ENCODE results near the gene TOMM20.
"Not testable (repeated sequence)": the region's sequence is repeated elsewhere in the genome, so short reads cannot be mapped to it uniquely, and the experiment has no call there.

Gene TOMM20

DNA sequence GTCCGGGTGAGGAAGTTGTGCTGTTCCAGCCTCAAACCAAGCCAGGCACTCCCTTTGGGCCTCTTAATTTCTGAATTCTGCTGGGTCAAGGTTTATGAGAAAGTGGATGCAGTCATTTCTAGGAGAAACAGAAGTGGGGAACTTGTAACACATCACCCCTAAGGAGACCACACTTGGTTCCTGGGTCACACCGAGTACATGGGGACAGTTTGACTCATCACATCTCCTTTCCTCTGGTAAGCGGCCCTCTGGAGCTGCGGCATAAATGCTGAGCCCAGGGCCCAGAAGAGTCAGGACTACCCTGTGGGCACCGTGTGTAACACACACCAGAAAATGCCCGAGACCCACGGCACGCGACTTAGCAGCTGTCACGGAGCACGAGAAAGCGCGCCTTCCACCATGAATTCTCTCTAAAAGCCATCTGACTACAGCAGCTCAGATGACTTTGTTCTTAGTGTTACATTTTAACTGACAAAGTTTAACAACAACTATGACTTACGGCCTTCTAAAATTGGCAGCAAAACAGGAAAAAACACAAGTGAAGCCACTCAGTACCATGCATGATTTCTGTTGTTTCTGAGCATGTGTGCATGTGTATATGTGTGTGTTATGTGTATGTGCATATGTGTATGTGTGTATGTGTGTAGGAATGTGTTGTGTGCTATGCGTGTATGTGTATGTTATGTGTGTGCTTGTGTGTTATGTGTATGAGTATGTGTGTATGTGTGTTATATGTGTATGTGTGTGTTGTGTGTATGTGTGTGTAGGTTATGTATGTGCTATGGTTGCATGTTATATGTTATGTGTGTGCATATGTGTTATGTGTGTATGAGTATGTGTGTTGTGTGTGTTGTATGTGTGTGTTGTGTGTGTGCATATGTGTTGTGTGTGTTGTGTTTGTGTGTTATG is 50.8 kb downstream of the TOMM20 start:
- no peak overlapping the region for H3K4me3 ChIP-seq (ENCODE audit: low read length)
- peaks cover 15% of the 10 kb centered on the region for H3K4me1 ChIP-seq (ENCODE audit: insufficient read depth, low read length)
- no peaks in the 10 kb centered on the region for H3K36me3 ChIP-seq (ENCODE audit: insufficient read depth, low read length)
- 92% methylated on average over 15 of the region's 15 CpGs for WGBS
- H3K9me3 ChIP-seq (ENCODE audit: insufficient read depth, low read depth, low read length) = no peaks in the 10 kb centered on the region
- H3K27me3 ChIP-seq (ENCODE audit: insufficient read depth, low read length) = no peaks in the 10 kb centered on the region
- H3K27ac ChIP-seq (ENCODE audit: low read depth, low read length) = no peak overlapping the region
- H3K9ac ChIP-seq (ENCODE audit: low read depth, low read length) = no peak overlapping the region

DNA sequence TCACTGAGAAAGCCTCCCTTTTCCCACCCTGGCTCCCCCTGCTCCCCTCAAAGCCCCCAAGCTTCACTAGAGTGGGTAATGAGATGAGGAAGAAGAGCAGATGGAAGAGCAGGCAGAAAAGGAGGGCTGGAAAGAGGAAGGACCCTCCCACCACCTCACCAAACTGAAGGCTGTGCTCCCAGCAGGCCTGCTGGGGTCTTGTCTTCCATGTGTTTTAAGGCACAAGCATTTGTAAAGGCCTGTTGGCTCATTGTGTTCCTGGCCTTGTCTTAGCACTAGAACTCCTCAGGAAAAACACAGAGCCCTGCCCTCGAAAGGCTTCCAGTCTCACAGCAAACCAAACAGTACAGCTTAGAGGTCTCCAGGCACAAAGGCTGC is 51.5 kb downstream of the TOMM20 start:
- Histone ChIP-seq H3K9ac (ENCODE audit: low read depth, low read length) (no peak overlapping the region), H3K4me1 (ENCODE audit: insufficient read depth, low read length) (peaks cover 15% of the 10 kb centered on the region), H3K27me3 (ENCODE audit: insufficient read depth, low read length) (no peaks in the 10 kb centered on the region), H3K4me3 (ENCODE audit: low read length) (no peak overlapping the region), H3K36me3 (ENCODE audit: insufficient read depth, low read length) (no peaks in the 10 kb centered on the region), H3K27ac (ENCODE audit: low read depth, low read length) (no peak overlapping the region), H3K9me3 (ENCODE audit: insufficient read depth, low read depth, low read length) (no peaks in the 10 kb centered on the region)
- 85% methylated on average over 1 of the region's 1 CpG for WGBS

DNA sequence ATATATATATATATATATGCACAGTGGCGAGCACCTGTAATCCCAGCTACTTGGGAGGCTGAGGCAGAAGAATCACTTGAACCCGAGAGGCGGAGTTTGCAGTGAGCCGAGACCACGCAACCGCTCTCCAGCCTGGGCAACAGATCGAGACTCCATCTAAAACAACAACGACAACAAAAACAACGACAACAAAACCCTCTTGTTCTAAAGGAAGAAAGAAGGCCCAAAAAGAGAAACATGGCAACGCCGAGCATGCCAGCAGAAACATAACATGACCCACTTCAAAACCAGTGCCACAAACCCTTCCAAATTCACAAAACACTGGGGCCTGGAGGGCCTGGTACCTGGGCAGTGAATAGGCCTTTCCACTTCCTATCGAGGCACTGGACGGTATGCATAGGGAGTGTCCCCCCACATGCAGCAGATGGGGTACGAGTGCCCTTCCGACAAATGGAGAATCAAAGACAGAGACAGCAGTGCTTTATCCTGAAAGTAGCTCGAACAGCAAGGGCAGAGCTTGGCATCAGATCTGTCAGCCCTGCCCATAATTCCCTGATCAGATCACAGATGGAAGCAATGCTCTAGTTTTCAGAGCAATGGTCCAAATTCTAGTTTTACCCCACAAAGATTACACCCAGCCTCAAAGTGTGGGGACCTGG is 52.0 kb downstream of the TOMM20 start:
- Histone ChIP-seq H3K36me3 (ENCODE audit: insufficient read depth, low read length) (no peaks in the 10 kb centered on the region), H3K27me3 (ENCODE audit: insufficient read depth, low read length) (no peaks in the 10 kb centered on the region), H3K4me1 (ENCODE audit: insufficient read depth, low read length) (peaks cover 15% of the 10 kb centered on the region), H3K9ac (ENCODE audit: low read depth, low read length) (no peak overlapping the region), H3K9me3 (ENCODE audit: insufficient read depth, low read depth, low read length) (no peaks in the 10 kb centered on the region), H3K4me3 (ENCODE audit: low read length) (no peak overlapping the region), H3K27ac (ENCODE audit: low read depth, low read length) (no peak overlapping the region)
- WGBS = 94% methylated on average over 16 of the region's 16 CpGs

DNA sequence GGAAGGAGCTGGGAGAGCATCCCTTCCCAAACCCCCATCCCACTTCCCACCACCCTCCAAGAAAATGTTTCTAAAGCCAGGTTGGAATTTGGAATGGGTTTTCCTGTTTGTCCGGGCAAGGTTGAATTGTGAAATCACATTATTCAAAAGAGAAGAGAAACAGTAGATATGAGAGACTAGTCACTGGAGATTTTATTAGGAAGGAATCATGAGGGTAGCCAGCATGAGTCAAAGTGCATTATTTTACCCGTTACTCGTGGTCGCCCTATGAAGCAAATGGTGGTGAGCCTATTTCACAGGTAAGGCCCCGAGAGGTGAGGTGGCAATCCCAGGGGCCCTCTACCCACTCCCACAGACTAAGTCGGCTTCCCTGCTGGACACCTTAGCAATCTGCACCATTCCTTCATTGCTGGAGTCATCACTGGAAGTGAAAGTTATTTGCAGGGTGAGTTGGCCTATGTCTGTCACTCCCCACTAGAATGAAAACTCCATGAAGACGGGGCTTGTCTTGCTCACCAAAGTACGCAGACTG is 52.8 kb downstream of the TOMM20 start:
- H3K9ac ChIP-seq (ENCODE audit: low read depth, low read length) = no peak overlapping the region
- 93% methylated on average over 8 of the region's 8 CpGs for WGBS
- H3K4me3 ChIP-seq (ENCODE audit: low read length) = no peak overlapping the region
- no peaks in the 10 kb centered on the region for H3K9me3 ChIP-seq (ENCODE audit: insufficient read depth, low read depth, low read length)
- H3K27ac ChIP-seq (ENCODE audit: low read depth, low read length) = no peak overlapping the region
- H3K4me1 ChIP-seq (ENCODE audit: insufficient read depth, low read length) = peaks cover 15% of the 10 kb centered on the region
- no peaks in the 10 kb centered on the region for H3K36me3 ChIP-seq (ENCODE audit: insufficient read depth, low read length)
- H3K27me3 ChIP-seq (ENCODE audit: insufficient read depth, low read length) = no peaks in the 10 kb centered on the region

DNA sequence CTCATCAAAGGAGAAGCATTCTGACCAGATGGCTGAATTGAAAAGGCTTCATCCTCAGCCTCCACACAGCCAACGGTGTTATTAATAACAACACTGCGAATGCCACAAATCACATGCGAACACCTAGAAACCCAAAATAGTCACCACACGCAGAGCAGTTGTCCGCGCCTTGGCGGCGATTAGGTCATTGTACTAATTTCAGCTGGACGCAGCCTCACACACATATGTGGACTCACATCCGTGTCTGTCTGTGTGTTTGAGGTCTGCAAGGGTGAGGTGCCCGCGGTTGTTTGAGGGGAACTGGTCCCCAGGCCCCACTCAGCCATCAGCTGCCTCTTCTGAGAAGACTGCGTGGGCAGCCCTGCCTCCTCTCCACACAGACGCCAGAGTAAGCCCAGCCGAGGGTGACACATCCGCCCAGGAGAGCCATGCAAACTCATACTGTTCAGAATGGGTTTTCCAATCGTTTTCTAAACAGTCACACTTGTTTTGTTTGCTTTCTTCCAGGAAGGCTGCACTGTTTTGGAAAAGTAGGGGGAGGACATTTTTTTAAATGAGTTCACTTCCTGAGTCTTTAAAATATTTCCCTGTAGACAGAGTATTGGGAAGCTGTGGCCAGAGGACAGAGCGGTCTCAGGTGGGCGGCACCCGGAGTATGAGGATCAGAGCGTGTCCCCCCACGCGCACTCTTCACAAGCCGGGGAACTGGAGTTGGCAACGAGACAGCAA is 53.4 kb downstream of the TOMM20 start:
- no peak overlapping the region for H3K9ac ChIP-seq (ENCODE audit: low read depth, low read length)
- peaks cover 15% of the 10 kb centered on the region for H3K4me1 ChIP-seq (ENCODE audit: insufficient read depth, low read length)

DNA sequence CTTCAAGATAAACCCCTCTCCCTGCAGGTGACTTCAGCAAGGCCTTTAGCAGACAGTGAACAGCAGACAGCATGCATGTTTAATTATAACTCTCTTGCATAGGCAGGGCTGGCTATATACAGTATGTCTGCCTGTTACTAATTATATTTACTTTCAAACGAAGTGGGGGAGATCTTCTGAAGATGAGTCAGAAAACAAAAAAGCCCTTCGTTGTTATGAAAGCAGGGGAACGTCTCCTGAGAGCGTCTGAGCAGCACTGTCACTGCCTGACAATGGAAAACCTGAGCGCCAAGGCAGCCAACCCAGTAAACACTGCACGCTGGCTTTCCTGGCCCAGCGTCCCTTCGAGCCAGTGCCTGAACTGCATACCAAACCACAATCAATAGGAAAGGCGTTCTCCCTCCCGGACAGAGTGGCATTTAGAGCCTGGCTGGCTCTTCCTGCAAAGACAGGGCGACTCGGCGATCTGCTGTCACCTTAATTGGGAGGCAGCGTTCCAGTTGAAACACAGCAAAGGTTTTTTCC is 54.1 kb downstream of the TOMM20 start:
- no peak overlapping the region for H3K4me3 ChIP-seq (ENCODE audit: low read length)
- WGBS = 67% methylated on average over 14 of the region's 14 CpGs
- no peaks in the 10 kb centered on the region for H3K9me3 ChIP-seq (ENCODE audit: insufficient read depth, low read depth, low read length)
- no peak overlapping the region for H3K27ac ChIP-seq (ENCODE audit: low read depth, low read length)
- no peaks in the 10 kb centered on the region for H3K36me3 ChIP-seq (ENCODE audit: insufficient read depth, low read length)
- H3K9ac ChIP-seq (ENCODE audit: low read depth, low read length) = no peak overlapping the region
- peaks cover 9% of the 10 kb centered on the region for H3K4me1 ChIP-seq (ENCODE audit: insufficient read depth, low read length)
- no peaks in the 10 kb centered on the region for H3K27me3 ChIP-seq (ENCODE audit: insufficient read depth, low read length)

More for the DNA sequence above, 53.4 kb downstream of the TOMM20 start:
- Histone ChIP-seq H3K27me3 (ENCODE audit: insufficient read depth, low read length) (no peaks in the 10 kb centered on the region), H3K4me3 (ENCODE audit: low read length) (no peak overlapping the region), H3K9me3 (ENCODE audit: insufficient read depth, low read depth, low read length) (no peaks in the 10 kb centered on the region), H3K36me3 (ENCODE audit: insufficient read depth, low read length) (no peaks in the 10 kb centered on the region), H3K27ac (ENCODE audit: low read depth, low read length) (no peak overlapping the region)
- WGBS = 91% methylated on average over 25 of the region's 25 CpGs

DNA sequence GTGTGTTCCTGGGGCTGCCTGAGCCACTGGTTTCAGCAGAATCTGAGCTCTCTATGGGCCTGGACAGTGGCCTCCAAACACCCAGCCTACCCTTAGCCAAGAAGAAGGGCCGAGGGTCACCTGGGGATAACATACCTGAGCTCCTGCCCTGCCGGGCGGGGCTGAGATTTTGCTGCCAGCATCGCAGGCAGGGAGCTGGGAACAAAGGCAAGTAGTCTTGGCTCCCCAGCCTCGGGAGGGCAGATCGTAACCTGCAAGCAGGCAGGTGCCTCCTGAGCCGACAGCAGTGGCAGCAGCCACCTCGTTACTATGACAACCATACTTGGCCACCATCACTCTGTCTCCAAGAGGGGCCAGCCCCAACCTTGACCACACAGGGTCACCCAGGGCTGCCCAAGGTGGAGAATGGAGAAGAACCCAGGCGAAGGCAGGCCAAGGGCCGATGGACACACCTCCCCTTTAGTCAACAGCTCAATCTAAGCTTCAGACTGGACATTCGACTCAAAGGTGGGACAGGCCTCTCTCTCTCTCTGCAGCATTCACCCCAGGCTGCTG is 54.6 kb downstream of the TOMM20 start:
- Histone ChIP-seq H3K4me3 (ENCODE audit: low read length) (no peak overlapping the region), H3K27me3 (ENCODE audit: insufficient read depth, low read length) (no peaks in the 10 kb centered on the region), H3K9me3 (ENCODE audit: insufficient read depth, low read depth, low read length) (no peaks in the 10 kb centered on the region), H3K4me1 (ENCODE audit: insufficient read depth, low read length) (peaks cover 5% of the 10 kb centered on the region), H3K36me3 (ENCODE audit: insufficient read depth, low read length) (no peaks in the 10 kb centered on the region), H3K9ac (ENCODE audit: low read depth, low read length) (no peak overlapping the region), H3K27ac (ENCODE audit: low read depth, low read length) (no peak overlapping the region)
- WGBS = 88% methylated on average over 11 of the region's 11 CpGs

DNA sequence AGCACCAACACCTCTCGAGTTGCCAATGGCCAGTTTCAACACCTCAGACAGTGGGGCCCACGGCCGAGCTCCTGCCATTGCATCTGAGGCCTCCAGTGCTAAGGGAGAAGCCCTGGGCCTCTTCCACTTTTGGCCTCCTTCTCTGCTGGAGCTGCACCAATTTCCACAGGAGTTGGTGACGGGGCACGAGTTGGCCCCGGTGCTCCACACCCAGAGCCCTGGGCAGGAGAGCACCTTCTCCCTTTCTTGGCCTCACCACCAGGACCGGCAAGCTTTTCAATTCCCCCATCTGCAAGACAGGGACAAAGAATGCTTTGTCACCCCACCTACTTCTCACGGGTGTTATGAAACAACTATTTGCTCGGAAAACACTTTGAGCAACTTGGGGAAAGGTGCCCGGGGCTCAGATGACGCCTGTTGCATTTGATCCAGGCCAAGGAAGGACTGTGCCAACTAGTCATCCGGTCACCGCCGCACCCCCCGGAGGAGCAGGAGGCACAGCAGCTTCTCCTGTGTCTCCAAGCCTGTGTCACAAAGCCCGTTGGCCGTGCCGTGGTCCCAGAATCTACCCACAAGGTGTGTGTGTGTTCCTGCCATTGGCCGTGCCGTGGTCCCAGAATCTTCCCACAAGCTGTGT is 55.2 kb downstream of the TOMM20 start:
- WGBS = 94% methylated on average over 20 of the region's 20 CpGs
- Histone ChIP-seq H3K9me3 (ENCODE audit: insufficient read depth, low read depth, low read length) (no peaks in the 10 kb centered on the region), H3K9ac (ENCODE audit: low read depth, low read length) (no peak overlapping the region), H3K4me3 (ENCODE audit: low read length) (no peak overlapping the region), H3K36me3 (ENCODE audit: insufficient read depth, low read length) (no peaks in the 10 kb centered on the region), H3K27me3 (ENCODE audit: insufficient read depth, low read length) (no peaks in the 10 kb centered on the region), H3K27ac (ENCODE audit: low read depth, low read length) (no peak overlapping the region), H3K4me1 (ENCODE audit: insufficient read depth, low read length) (peaks cover 5% of the 10 kb centered on the region)

DNA sequence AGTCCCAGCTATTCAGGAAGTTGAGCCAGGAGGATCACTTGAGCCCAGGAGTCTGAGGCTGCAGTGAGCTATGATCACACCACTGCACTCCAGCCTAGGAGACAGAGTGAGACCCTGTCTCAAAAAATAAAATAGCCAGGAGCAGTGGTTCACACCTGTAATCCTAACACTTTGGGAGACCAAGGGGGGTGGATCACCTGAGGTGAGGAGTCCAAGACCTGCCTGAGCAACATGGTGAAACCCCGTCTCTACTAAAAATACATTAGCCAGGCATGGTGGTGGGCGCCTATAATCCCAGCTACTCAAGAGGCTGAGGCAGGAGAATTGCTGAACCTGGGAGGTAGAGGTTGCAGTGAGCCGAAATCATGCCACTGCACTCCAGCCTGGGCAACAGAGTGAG is 56.1 kb downstream of the TOMM20 start:
- not testable (repeated sequence) for H3K9ac ChIP-seq (ENCODE audit: low read depth, low read length); H3K9me3 ChIP-seq (ENCODE audit: insufficient read depth, low read depth, low read length); H3K4me3 ChIP-seq (ENCODE audit: low read length); H3K36me3 ChIP-seq (ENCODE audit: insufficient read depth, low read length); H3K4me1 ChIP-seq (ENCODE audit: insufficient read depth, low read length); H3K27ac ChIP-seq (ENCODE audit: low read depth, low read length); H3K27me3 ChIP-seq (ENCODE audit: insufficient read depth, low read length)
- 98% methylated on average over 3 of the region's 3 CpGs for WGBS

DNA sequence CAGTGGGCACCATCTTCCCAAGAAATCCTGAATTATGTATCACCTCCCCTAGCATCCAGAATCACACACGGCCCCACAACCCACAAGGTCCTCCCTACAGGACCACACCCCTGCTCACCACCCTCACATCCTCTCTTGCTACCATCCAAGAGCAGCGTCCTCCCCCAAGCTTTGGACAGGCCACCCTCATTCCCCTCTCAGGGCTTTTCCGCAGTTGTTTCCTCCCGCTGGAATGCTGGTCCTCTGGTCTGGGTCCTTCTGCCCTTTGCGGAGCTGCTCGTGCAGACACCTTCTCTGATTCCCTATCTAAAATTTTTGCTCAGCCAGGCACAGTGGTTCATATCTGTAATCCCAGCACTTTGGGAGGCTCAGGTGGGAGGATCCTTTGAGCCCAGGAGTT is 56.5 kb downstream of the TOMM20 start:
- Histone ChIP-seq H3K27me3 (ENCODE audit: insufficient read depth, low read length) (no peaks in the 10 kb centered on the region), H3K4me3 (ENCODE audit: low read length) (no peak overlapping the region), H3K9ac (ENCODE audit: low read depth, low read length) (no peak overlapping the region), H3K36me3 (ENCODE audit: insufficient read depth, low read length) (no peaks in the 10 kb centered on the region), H3K4me1 (ENCODE audit: insufficient read depth, low read length) (peaks cover 9% of the 10 kb centered on the region), H3K9me3 (ENCODE audit: insufficient read depth, low read depth, low read length) (no peaks in the 10 kb centered on the region), H3K27ac (ENCODE audit: low read depth, low read length) (no peak overlapping the region)
- WGBS = 89% methylated on average over 6 of the region's 6 CpGs
